Stimulated activated CD4-positive, alpha-beta T cell treated with anti-CD3 and anti-CD28 coated beads, Interleukin-4, amount 100 ng/mL, for 48 hours (primary cell): Measurements from ENCODE around the gene YTHDC2.

Source experiments
- DNase-seq, 2 donors: peaks; one replicate each; pipeline ENCODE4 v3.0.0-alpha.2; 2020; ENCODE audit warnings: low read depth in 2 of 2

Gene YTHDC2

DNA sequence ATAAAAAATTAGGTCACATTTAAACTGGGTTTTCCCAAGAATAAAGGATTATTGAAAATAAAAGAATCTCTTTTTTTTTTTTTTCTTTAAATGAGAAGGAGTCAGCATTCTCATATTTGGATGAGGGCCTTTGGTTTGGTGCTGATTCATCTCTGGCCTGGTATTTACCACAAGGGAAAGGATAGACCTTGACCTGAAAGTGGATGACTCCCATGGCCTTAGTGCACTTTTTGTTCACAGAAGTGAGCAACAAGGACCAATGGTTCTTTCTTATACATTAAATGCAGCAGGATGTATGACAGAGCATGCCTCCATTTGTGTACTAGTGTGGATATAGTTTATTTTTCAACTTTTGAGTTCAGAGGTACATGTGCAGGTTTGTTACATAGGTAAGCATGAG lies 6.9 kb downstream of the YTHDC2 start:
- DNase-seq = peak in 1 of 2 donors; percentile 38

- no peak for DNase-seq
These were observed 7.4 kb downstream of the YTHDC2 start for GRCh38 chr5:113520899-113521298.

DNA sequence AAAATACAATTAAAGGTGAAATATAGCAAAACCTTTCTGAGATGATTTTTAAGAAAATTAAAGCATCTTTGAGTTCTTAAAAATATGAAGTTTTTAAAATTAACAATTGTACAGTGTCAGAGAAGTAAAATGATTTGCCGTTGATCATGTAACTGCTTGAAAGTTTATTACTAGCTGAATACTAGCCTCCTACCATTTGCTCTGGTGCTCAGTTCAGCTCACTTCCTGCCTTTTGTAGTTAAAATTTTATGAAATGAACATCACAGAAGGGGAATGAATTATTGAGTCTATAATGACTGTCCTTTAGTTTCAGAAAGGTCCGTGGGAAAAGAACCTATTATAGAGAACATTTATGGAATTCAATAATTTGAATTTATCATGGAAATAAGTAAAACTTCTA lies 9.7 kb downstream of the YTHDC2 start:
- DNase-seq = no peak

- no peak for DNase-seq
These were observed 11.4 kb downstream of the YTHDC2 start for GRCh38 chr5:113524927-113525326.

DNA sequence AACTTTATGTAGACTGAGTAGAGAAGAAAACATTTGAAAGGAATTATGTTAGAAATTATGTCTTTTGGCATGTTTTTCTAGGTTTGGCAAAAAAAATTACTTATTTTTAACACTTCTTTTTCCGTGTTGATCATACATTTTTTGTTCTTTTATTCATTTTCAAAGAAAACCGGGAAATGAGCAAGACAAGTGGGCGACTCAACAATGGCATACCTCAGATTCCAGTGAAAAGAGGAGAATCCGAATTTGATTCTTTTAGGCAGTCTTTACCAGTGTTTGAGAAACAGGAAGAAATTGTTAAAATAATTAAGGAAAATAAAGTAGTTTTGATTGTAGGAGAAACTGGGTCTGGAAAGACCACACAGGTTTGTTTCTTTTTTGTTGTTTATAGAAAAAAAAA lies 12.9 kb downstream of the YTHDC2 start:
- no peak for DNase-seq

- no peak for DNase-seq
These were observed 14.3 kb downstream of the YTHDC2 start for GRCh38 chr5:113527746-113528145.

GRCh38 chr5:113531481-113532159 lies 18.1 kb downstream of the YTHDC2 start:
- no peak for DNase-seq

GRCh38 chr5:113538313-113538712 lies 24.8 kb downstream of the YTHDC2 start:
- no peak for DNase-seq

GRCh38 chr5:113546703-113547183 lies 33.2 kb downstream of the YTHDC2 start:
- DNase-seq = no peak

- DNase-seq = no peak
These were observed 34.9 kb downstream of the YTHDC2 start for GRCh38 chr5:113548396-113548795.

- no peak for DNase-seq
These were observed 38.6 kb downstream of the YTHDC2 start for GRCh38 chr5:113552137-113552536.

DNA sequence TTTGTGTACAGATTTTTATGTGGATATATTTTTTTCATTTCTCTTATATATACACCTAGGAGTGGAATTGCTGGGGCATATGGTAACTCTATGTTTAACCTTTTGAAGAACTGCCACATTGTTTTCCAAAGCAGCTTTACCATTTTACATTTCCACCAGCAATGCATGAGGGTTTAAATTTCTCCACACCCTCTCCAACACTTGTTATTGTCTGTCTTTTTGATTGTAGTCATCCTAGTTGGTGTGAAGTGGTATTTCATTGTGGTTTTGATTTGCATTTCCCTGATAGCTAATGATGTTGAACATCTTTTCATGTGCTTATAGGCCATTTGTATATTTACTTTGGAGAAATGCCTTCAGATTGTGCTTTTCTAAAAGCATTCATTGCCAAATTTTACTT lies 39.1 kb downstream of the YTHDC2 start:
- DNase-seq = no peak

- DNase-seq = no peak
These were observed 49.4 kb downstream of the YTHDC2 start for GRCh38 chr5:113562828-113563400.

GRCh38 chr5:113569396-113569795 lies 55.9 kb downstream of the YTHDC2 start:
- no peak for DNase-seq

- DNase-seq = no peak
These were observed 59.2 kb downstream of the YTHDC2 start for GRCh38 chr5:113572716-113573115.

GRCh38 chr5:113574417-113574816 lies 60.9 kb downstream of the YTHDC2 start:
- no peak for DNase-seq

GRCh38 chr5:113575074-113575473 lies 61.6 kb downstream of the YTHDC2 start:
- DNase-seq = no peak

DNA sequence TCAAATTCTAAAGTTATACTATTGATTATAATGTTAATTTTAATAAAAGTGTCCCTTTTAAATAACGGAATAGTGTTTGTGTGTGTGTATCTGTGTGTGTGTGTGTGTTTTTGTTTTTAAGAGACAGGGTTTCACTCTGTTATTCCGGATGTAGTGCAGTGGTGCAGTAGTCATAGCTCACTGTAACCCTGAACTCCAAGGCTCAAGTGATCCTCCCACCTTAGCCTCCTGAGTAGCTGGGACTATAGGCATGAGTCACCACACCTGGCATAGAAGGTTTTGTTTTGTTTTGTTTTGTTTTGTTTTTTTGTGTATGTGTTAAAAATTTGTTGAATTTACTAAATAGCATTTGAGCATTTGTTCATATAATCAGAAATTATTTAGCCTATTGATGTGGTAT lies 64.6 kb downstream of the YTHDC2 start:
- no peak for DNase-seq

- DNase-seq = no peak
These were observed 67.9 kb downstream of the YTHDC2 start for GRCh38 chr5:113581388-113581787.

GRCh38 chr5:113598150-113598549 lies 84.7 kb downstream of the YTHDC2 start:
- no peak for DNase-seq

- DNase-seq = no peak
These were observed 85.4 kb downstream of the YTHDC2 start for GRCh38 chr5:113598926-113599325.

GRCh38 chr5:113600255-113600905 lies 86.9 kb downstream of the YTHDC2 start:
- DNase-seq = no peak

DNA sequence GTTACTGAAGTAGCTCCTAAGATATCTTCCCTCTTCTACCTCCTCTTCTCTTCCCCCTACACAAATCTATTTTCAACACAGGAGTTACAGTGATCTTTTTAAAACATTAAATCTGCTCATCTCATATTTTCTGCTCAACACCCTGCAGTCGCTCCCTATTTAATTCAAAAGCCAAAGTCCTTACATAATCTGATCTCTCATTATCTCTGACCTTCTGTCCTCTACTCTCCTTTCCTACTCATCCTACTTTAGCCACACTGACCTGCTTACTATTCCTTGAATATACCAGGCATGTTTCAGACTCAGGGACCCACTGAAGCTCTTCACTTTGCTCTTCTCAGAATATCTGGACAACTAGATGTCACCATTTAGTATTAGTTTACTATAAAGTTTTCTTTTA lies 87.9 kb downstream of the YTHDC2 start:
- no peak for DNase-seq
